Subcutaneous abdominal adipose tissue (tissue), 5 donors: Measurements from ENCODE around the gene SLC1A1.
"Not testable (repeated sequence)": the region's sequence is repeated elsewhere in the genome, so short reads cannot be mapped to it uniquely, and the experiment has no call there.

Experiments
- H3K27ac ChIP-seq: one replicate; pipeline ENCODE4 v1.7.0; 2013; ENCODE audit warnings: low read depth, mild to moderate bottlenecking, inconsistent platforms, low read length, moderate library complexity
- H3K27me3 ChIP-seq, 5 donors: one replicate each; pipeline ENCODE4 v1.7.0; 2013; ENCODE audit warnings: low read length in 5 of 5, inconsistent platforms in 1 of 5; ENCODE audit not compliant: control insufficient read depth in 5 of 5, insufficient read depth in 4 of 5
- H3K36me3 ChIP-seq, 5 donors: one replicate each; pipeline ENCODE4 v1.7.0; 2013; ENCODE audit warnings: low read length in 5 of 5; ENCODE audit not compliant: control insufficient read depth in 5 of 5, insufficient read depth in 5 of 5
- H3K4me1 ChIP-seq, 5 donors: one replicate each; pipeline ENCODE4 v1.7.0; 2013; ENCODE audit warnings: low read length in 5 of 5, mild to moderate bottlenecking in 3 of 5, moderate library complexity in 1 of 5; ENCODE audit not compliant: control insufficient read depth in 5 of 5, insufficient read depth in 5 of 5
- H3K4me3 ChIP-seq, 5 donors: one replicate each; pipeline ENCODE4 v1.7.0; 2013; ENCODE audit warnings: low read length in 5 of 5, low read depth in 1 of 5
- H3K9ac ChIP-seq, 5 donors: one replicate each; pipeline ENCODE4 v1.7.0; 2013; ENCODE audit warnings: low read length in 5 of 5, mild to moderate bottlenecking in 4 of 5, moderate library complexity in 3 of 5
- H3K9me3 ChIP-seq, 5 donors: one replicate each; pipeline ENCODE4 v1.7.0; 2013; ENCODE audit warnings: low read length in 5 of 5; ENCODE audit not compliant: control insufficient read depth in 5 of 5
- donor health status: healthy.
- donor health status: healthy.
- donor health status: healthy.
- donor health status: healthy.
- donor health status: healthy.

SLC1A1 gene

GRCh38 chr9:4514252-4515128 is 24.2 kb downstream of the SLC1A1 start:
- H3K9ac ChIP-seq, result no peak overlapping the region
- H3K4me3 ChIP-seq, result no peak overlapping the region
- H3K27me3 ChIP-seq, result no peaks in the 10 kb centered on the region
- peaks cover 0 to 4% (median 0%) of the 10 kb centered on the region in 5 donors for H3K9me3 ChIP-seq
- H3K4me1 ChIP-seq, result no peaks in the 10 kb centered on the region
- no peak overlapping the region for H3K27ac ChIP-seq
- H3K36me3 ChIP-seq, result no peaks in the 10 kb centered on the region

GRCh38 chr9:4515958-4516375 is 25.7 kb downstream of the SLC1A1 start:
- no peak overlapping the region for H3K9ac ChIP-seq
- no peak overlapping the region for H3K27ac ChIP-seq
- H3K27me3 ChIP-seq, result no peaks in the 10 kb centered on the region

GRCh38 chr9:4517274-4517673 is 27.0 kb downstream of the SLC1A1 start:
- Histone ChIP-seq H3K9ac (no peak overlapping the region), H3K4me1 (no peaks in the 10 kb centered on the region), H3K27me3 (no peaks in the 10 kb centered on the region), H3K27ac (no peak overlapping the region), H3K36me3 (no peaks in the 10 kb centered on the region), H3K9me3 (no peaks in the 10 kb centered on the region), H3K4me3 (no peak overlapping the region)

More at GRCh38 chr9:4515958-4516375, 25.7 kb downstream of the SLC1A1 start:
- Histone ChIP-seq H3K4me1 (no peaks in the 10 kb centered on the region), H3K9me3 (peaks cover 0 to 4% (median 0%) of the 10 kb centered on the region in 5 donors), H3K36me3 (no peaks in the 10 kb centered on the region), H3K4me3 (no peak overlapping the region)

- Histone ChIP-seq H3K4me3 (no peak overlapping the region), H3K9me3 (no peaks in the 10 kb centered on the region), H3K4me1 (no peaks in the 10 kb centered on the region), H3K36me3 (no peaks in the 10 kb centered on the region), H3K27me3 (no peaks in the 10 kb centered on the region), H3K9ac (no peak overlapping the region), H3K27ac (no peak overlapping the region)
Measured at GRCh38 chr9:4519604-4520003, 29.3 kb downstream of the SLC1A1 start.

GRCh38 chr9:4520055-4520454 is 29.8 kb downstream of the SLC1A1 start:
- Histone ChIP-seq H3K9ac (no peak overlapping the region), H3K27me3 (no peaks in the 10 kb centered on the region), H3K4me1 (no peaks in the 10 kb centered on the region), H3K4me3 (no peak overlapping the region), H3K9me3 (no peaks in the 10 kb centered on the region), H3K27ac (no peak overlapping the region), H3K36me3 (no peaks in the 10 kb centered on the region)

GRCh38 chr9:4530375-4530774 is 40.1 kb downstream of the SLC1A1 start:
- Histone ChIP-seq H3K9me3 (peaks cover 0 to 9% (median 3%) of the 10 kb centered on the region in 5 donors), H3K9ac (no peak overlapping the region), H3K27ac (no peak overlapping the region), H3K36me3 (peaks cover 0 to 2% (median 0%) of the 10 kb centered on the region in 5 donors), H3K4me3 (no peak overlapping the region), H3K27me3 (no peaks in the 10 kb centered on the region), H3K4me1 (no peaks in the 10 kb centered on the region)

- not testable (repeated sequence) for H3K36me3 ChIP-seq, H3K27ac ChIP-seq, H3K27me3 ChIP-seq, H3K9me3 ChIP-seq, H3K4me1 ChIP-seq, H3K4me3 ChIP-seq, H3K9ac ChIP-seq
Measured at GRCh38 chr9:4530831-4531230, 40.6 kb downstream of the SLC1A1 start.

GRCh38 chr9:4531355-4531754 is 41.1 kb downstream of the SLC1A1 start:
- H3K27me3 ChIP-seq, H3K36me3 ChIP-seq, H3K27ac ChIP-seq, H3K4me1 ChIP-seq, H3K4me3 ChIP-seq, H3K9me3 ChIP-seq, H3K9ac ChIP-seq: not testable (repeated sequence)

GRCh38 chr9:4533881-4534280 is 43.6 kb downstream of the SLC1A1 start:
- H3K4me3 ChIP-seq, result not testable (repeated sequence)

GRCh38 chr9:4536196-4536595 is 45.9 kb downstream of the SLC1A1 start:
- not testable (repeated sequence) for H3K4me1 ChIP-seq, H3K9ac ChIP-seq, H3K4me3 ChIP-seq, H3K9me3 ChIP-seq, H3K36me3 ChIP-seq, H3K27me3 ChIP-seq, H3K27ac ChIP-seq

More at GRCh38 chr9:4533881-4534280, 43.6 kb downstream of the SLC1A1 start:
- H3K9me3 ChIP-seq, H3K27ac ChIP-seq, H3K27me3 ChIP-seq, H3K9ac ChIP-seq, H3K36me3 ChIP-seq, H3K4me1 ChIP-seq: not testable (repeated sequence)
